GM12864 (cell line): ENCODE measurements around the gene TBXAS1.

Source experiments
- DNase-seq: peaks from one replicate; pipeline ENCODE4 v3.0.0-alpha.2; 2011; ENCODE audit warnings: low read depth
- H3K4me3 ChIP-seq: 2 replicates; pipeline ENCODE4 v1.5.1; 2011; ENCODE audit warnings: mild to moderate bottlenecking, low read depth, low read length, control low read depth
- TF ChIP-seq, protein P1 (sequence below): IDR thresholded peaks from 2 replicates; pipeline ENCODE4 v1.5.1; 2011; ENCODE audit warnings: low read depth, mild to moderate bottlenecking, moderate library complexity, low read length, control low read depth, inconsistent platforms; ENCODE audit errors: missing control alignments

TBXAS1 gene

DNA sequence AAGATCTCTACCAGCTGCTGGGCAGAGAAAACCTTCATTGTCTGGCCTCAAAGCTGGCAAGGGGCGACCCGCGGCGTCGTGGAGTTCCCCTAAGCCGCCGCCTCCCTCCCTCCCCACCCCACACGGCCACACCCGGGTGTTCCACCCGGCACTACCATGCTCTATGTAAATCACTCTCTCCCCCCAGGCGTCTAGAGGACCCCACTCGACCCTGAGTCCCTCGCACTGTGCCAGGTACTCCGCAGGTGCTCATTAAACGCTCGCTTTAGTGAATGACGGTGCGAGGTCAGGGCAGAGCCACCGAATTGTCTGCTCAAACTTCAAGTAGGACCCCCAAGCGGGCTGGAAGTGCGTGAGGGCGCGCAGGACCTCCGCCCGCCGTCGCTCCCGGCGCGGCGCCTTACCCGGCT, 233.1 kb downstream of the TBXAS1 start:
- no peak for DNase-seq
- TF ChIP-seq, protein P1, sequence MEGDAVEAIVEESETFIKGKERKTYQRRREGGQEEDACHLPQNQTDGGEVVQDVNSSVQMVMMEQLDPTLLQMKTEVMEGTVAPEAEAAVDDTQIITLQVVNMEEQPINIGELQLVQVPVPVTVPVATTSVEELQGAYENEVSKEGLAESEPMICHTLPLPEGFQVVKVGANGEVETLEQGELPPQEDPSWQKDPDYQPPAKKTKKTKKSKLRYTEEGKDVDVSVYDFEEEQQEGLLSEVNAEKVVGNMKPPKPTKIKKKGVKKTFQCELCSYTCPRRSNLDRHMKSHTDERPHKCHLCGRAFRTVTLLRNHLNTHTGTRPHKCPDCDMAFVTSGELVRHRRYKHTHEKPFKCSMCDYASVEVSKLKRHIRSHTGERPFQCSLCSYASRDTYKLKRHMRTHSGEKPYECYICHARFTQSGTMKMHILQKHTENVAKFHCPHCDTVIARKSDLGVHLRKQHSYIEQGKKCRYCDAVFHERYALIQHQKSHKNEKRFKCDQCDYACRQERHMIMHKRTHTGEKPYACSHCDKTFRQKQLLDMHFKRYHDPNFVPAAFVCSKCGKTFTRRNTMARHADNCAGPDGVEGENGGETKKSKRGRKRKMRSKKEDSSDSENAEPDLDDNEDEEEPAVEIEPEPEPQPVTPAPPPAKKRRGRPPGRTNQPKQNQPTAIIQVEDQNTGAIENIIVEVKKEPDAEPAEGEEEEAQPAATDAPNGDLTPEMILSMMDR = no peak
- H3K4me3 ChIP-seq = peak overlapping the region; percentile 59

DNA sequence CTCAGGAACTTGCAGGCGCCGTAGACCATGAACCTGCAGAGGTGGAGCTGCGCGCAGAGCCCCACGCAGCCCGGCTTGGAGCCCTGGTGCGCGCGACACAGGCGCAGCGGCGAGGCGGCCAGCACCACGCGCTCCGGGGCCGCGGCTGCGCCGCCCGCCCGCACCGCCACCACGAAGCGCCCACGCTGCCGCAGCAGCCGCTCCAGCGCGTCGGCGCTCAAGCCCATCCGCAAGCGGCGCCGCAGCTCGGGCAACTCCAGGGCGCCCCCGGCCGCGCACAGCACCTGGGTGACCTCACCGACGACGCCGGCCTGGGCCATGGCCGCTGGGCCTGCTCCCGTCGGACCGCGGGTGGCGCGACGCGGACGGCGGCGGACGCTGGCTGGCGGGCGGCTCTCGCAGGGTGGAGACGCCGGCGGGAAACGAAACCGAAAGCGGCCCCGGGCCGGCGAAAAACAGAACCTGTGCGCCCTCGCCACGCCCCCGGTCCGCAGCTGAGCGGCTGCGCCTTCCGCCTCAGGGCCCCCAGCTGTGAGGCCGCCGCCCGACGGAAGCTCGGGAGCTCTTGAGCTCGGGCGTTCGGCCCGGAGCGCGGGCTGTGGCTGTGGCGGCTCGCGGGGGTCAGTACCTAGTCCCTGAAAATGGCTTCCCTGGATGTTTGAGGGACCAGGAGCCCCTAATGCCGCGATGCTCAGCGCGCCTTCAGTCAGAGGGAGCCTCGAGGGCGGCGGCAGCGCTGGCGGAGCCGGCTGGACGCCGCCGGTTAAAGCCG, 233.7 kb downstream of the TBXAS1 start, which contains the start of gene PARP12:
PARP12 (minus strand) TSS at position 424 of the 772 bp plus-strand sequence; CDS start at position 320, 104 bp downstream.
- TF ChIP-seq, protein P1 = no peak
- H3K4me3 ChIP-seq = peak within 1 kb of the TSS; percentile 59
- DNase-seq = peak; percentile 68

DNA sequence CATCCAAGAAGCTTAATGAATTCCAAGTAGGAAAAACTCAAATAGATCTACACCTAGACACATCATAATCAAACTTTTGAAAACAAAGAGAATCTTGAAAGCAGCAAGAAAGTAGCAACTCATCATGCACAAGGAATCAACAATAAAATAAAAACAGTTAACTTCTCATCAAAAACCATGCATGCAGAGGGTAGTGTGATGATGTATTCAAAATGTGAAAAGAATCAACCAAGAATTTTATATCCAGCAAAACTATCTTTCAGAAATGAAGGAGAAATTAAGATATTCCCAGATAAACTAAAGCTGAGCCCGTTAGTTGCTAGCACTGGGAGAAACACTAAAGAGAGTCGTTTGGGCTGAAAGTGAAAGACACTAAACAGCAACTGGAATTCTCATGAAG, 238.0 kb downstream of the TBXAS1 start:
- H3K4me3 ChIP-seq = no peak overlapping the region
- TF ChIP-seq, protein P1 = no peak
- no peak for DNase-seq

DNA sequence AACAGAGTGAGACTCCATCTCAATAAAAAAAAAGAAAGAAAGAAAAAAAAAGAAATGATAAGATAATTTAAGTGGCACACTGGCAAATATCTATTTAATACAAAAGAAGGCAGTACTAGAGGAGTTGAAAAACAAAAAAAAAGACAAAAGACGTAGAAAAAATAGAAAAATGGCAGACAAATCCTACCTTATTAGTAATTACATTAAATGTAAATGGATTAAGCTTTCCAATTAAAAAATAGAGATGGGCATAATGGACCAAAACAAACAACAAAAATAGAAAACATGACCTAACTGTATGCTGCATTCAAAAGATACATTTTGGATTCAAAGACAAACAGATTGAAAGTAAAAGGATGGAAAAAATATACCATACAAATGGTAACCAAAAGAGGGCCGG, 239.0 kb downstream of the TBXAS1 start:
- TF ChIP-seq, protein P1 = no peak
- H3K4me3 ChIP-seq = no peak overlapping the region
- no peak for DNase-seq

DNA sequence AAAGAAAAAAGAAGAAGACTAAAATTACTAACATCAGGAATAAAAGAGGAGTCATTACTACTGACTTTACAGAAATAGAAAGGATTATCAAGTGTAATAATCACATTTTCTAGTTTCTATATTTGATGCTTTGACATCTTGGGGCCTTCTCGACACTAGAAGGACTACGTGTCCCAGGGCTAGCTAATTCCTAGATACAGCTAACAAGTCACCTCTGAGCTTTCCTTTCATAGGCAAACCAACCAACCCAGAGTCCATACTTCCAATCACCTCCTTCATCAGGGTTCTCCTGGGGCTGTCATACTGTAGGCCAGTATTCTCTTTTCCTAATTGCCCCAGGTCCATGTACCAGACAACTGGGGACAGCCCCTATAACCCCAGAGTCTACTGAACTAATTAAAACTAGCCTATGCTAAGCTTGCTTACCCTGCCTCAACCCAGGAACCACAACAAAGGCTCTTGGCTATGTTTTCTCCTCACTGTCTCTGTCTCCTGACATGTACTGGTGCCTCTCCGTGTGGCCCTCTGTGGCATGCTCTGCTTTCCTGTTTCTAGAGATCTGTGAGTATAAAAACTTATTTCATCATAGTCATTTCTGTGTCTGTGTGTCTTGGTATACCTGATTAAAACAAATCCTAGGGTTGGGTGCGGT, 240.4 kb downstream of the TBXAS1 start:
- no peak overlapping the region for H3K4me3 ChIP-seq
- TF ChIP-seq, protein P1 = no peak
- no peak for DNase-seq
